HG02938 (cell line): ENCODE data around the gene THRB.

Experiments
- ATAC-seq: cut with Tn5 transposase; IDR thresholded peaks from one replicate; pipeline ENCODE4 v1.9.1; 2021; ENCODE audit warnings: mild to moderate bottlenecking, moderate library complexity; ENCODE audit not compliant: unreplicated experiment

The THRB gene

GRCh38 chr3:24357635-24358034 lies 137.0 kb downstream of the THRB start:
- ATAC-seq, result no peak

GRCh38 chr3:24355806-24356205 lies 138.8 kb downstream of the THRB start:
- ATAC-seq, result no peak

GRCh38 chr3:24354230-24354629 lies 140.4 kb downstream of the THRB start:
- no peak for ATAC-seq

- ATAC-seq, result no peak
Observed at GRCh38 chr3:24352893-24353553, 141.6 kb downstream of the THRB start.

- no peak for ATAC-seq
Observed at GRCh38 chr3:24351779-24352469, 142.7 kb downstream of the THRB start.

GRCh38 chr3:24349367-24350019 lies 145.2 kb downstream of the THRB start:
- no peak for ATAC-seq

- no peak for ATAC-seq
Observed at GRCh38 chr3:24348348-24348747, 146.3 kb downstream of the THRB start.

GRCh38 chr3:24344784-24345439 lies 149.7 kb downstream of the THRB start:
- ATAC-seq, result no peak

- ATAC-seq, result no peak
Observed at GRCh38 chr3:24343084-24343783, 151.4 kb downstream of the THRB start.

- no peak for ATAC-seq
Observed at GRCh38 chr3:24342275-24342674, 152.4 kb downstream of the THRB start.

GRCh38 chr3:24341668-24342067 lies 153.0 kb downstream of the THRB start:
- ATAC-seq, result no peak

- no peak for ATAC-seq
Observed at GRCh38 chr3:24340966-24341365, 153.7 kb downstream of the THRB start.

GRCh38 chr3:24340161-24340560 lies 154.5 kb downstream of the THRB start:
- no peak for ATAC-seq

GRCh38 chr3:24339266-24339825 lies 155.3 kb downstream of the THRB start:
- ATAC-seq, result no peak

- ATAC-seq, result no peak
Observed at GRCh38 chr3:24338409-24339130, 156.1 kb downstream of the THRB start.

- no peak for ATAC-seq
Observed at GRCh38 chr3:24336101-24336500, 158.5 kb downstream of the THRB start.

- ATAC-seq, result no peak
Observed at GRCh38 chr3:24332092-24332491, 162.6 kb downstream of the THRB start.

GRCh38 chr3:24323272-24323671 lies 171.4 kb downstream of the THRB start:
- no peak for ATAC-seq

- ATAC-seq, result no peak
Observed at GRCh38 chr3:24320601-24321000, 174.0 kb downstream of the THRB start.

- ATAC-seq, result no peak
Observed at GRCh38 chr3:24318677-24319287, 175.9 kb downstream of the THRB start.
